LNCaP clone FGC (cell line): Measurements from ENCODE around the gene GFY.
"Not testable (repeated sequence)": the region's sequence is repeated elsewhere in the genome, so short reads cannot be mapped to it uniquely, and the experiment has no call there.

ENCODE experiments used
- DNase-seq: peaks from one replicate; pipeline ENCODE4 v3.0.0-alpha.2; 2011; ENCODE audit warnings: low read depth
- H3K4me3 ChIP-seq: 2 replicates; pipeline ENCODE4 v1.5.1; 2011; ENCODE audit warnings: mild to moderate bottlenecking, low read depth, low read length, control low read depth
- CTCF ChIP-seq: IDR thresholded peaks from 2 replicates; pipeline ENCODE4 v1.5.1; 2012; ENCODE audit warnings: mild to moderate bottlenecking; ENCODE audit not compliant: control insufficient read depth, insufficient read depth; ENCODE audit errors: extremely low read depth

GFY gene

GRCh38 chr19:49469828-49470614 is 44.8 kb downstream of the GFY start:
- no peak overlapping the region for H3K4me3 ChIP-seq
- DNase-seq: no peak

GRCh38 chr19:49470615-49470978 is 45.4 kb downstream of the GFY start:
- TF ChIP-seq CTCF: no peak
- no peak for DNase-seq
- H3K4me3 ChIP-seq: no peak overlapping the region

More at GRCh38 chr19:49469828-49470614, 44.8 kb downstream of the GFY start:
- 0 out of 2 replicates have a peak, but pooled peaks have one; percentile 6 for TF ChIP-seq CTCF

- TF ChIP-seq CTCF: no peak
- no peak for DNase-seq
- H3K4me3 ChIP-seq: no peak overlapping the region
These were observed 47.7 kb downstream of the GFY start for GRCh38 chr19:49472936-49473335.

GRCh38 chr19:49473501-49473867 is 48.3 kb downstream of the GFY start:
- H3K4me3 ChIP-seq: not testable (repeated sequence)

GRCh38 chr19:49473868-49474541 is 48.8 kb downstream of the GFY start, which contains the start of gene FLT3LG:
TSS of gene FLT3LG (plus strand) at chr19:49474215. CDS start at chr19:49474640, 425 bp downstream.
- peak; percentile 93 for TF ChIP-seq CTCF
- H3K4me3 ChIP-seq: peak within 1 kb of the TSS; percentile 40
- no peak for DNase-seq

More at GRCh38 chr19:49473501-49473867, 48.3 kb downstream of the GFY start:
- not testable (repeated sequence) for DNase-seq

- no peak for DNase-seq
- peak overlapping the region; percentile 40 for H3K4me3 ChIP-seq
- TF ChIP-seq CTCF: no peak
These were observed 49.3 kb downstream of the GFY start for GRCh38 chr19:49474542-49474924.

- TF ChIP-seq CTCF: no peak
- DNase-seq: no peak
- no peak overlapping the region for H3K4me3 ChIP-seq
These were observed 50.2 kb downstream of the GFY start for GRCh38 chr19:49475191-49475917.
